Hindlimb muscle (tissue), 1 donor: ENCODE results near the gene PHOSPHO1. TPM values are rescaled to one million over a fixed set of nuclear protein-coding genes. Genes with fewer than 3 reads are reported as not detected.
A peak's percentile ranks its signal among the peaks of the same experiment; 100 is the strongest.
"Not testable (repeated sequence)": the region's sequence is repeated elsewhere in the genome, so short reads cannot be mapped to it uniquely, and the experiment has no call there.

ENCODE experiments used
- DNase-seq: peaks from one replicate; pipeline ENCODE4 v3.0.0-alpha.2; 2013
- polyA plus RNA-seq: library from polyadenylated mRNA; unstranded; fragments of 120-200 nt; gene quantifications from one replicate; pipeline ENCODE4 v1.2.1, GENCODE V29; 2013; ENCODE audit not compliant: insufficient read length

Gene PHOSPHO1
- polyA plus RNA-seq, 1 donor = 19.9 TPM

GRCh38 chr17:49191917-49192741 lies 38.5 kb downstream of the PHOSPHO1 start:
- DNase-seq = peak; percentile 92

DNA sequence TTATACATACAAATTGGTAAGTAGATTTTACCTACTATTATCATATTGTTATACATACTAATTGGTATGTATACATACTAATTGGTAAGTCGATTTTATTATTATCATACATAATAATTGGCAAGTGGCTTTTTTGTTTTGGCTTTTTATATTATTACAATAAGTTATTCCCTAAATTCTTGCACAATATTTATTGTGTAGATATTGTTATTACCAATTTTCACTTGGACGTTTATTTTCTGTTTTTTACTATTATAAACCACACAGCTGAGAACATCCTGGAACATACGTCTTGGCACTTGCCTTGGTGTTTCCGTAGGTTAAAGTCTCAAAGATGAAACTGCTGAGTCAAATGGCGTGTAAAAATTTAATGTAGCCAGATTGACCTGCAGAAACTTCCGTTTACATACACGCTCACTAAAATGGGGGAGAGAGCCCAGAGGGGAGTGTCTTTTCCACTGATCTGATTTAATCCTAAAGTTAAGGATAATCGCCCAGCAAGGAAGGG lies 39.1 kb downstream of the PHOSPHO1 start:
- DNase-seq = no peak

DNA sequence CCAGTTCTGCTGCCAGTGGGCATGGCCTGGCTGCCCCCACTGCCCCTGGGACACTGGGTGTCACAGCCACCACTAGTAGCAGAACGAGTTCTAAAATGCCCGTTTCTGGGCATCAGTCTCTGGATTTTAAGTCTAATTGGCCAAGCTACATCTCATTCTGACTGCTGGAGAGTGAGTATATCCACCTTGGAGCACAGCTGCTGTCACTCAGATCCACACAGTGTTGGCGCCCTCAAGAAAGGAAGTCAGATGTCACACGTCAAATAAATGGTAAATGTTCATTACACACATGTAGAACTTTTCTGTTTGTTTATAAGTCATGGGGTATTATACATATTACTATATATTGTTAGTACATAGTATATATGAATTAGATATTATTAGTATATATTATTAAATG lies 39.7 kb downstream of the PHOSPHO1 start:
- no peak for DNase-seq

DNA sequence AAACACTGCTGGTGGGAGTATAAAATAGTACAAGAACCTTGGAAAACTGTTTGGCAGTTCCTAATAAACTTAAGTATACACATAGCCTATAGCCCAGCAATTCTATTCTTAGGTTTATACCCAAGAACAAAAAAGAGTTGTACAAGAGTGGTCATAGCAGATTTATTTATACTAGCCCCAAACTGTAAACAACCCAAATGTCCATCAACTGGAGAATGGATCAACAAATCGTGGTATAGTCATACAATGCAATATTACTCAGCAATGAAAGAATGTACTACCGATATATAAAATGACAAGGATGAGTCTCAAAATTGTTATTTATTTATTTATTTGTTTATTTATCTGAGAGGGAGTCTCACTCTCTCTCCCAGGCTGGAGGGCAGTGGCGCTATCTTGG lies 43.3 kb downstream of the PHOSPHO1 start:
- DNase-seq = no peak

DNA sequence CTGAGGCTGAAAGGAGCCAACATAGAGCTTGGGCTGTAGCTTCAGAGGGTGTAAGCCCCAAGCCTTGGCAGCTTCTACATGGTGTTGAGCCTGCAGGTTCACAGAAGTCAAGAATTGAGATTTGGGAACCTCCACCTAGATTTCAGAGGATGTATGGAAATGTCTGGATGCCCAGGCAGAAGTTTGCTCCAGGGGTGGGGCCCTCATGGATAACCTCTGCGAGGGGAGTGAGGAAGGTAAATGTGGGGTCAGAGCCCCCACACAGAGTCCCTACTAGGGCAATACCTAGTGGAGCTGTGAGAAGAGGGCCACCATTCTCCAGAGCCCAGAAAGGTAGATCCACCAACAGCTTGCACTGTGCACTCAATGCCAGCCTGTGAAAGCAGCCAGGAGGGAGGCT lies 45.2 kb downstream of the PHOSPHO1 start:
- DNase-seq = not testable (repeated sequence)

- DNase-seq = not testable (repeated sequence)
Observed at GRCh38 chr17:49184522-49184921, 46.1 kb downstream of the PHOSPHO1 start.

GRCh38 chr17:49183801-49184200 lies 46.8 kb downstream of the PHOSPHO1 start:
- no peak for DNase-seq

DNA sequence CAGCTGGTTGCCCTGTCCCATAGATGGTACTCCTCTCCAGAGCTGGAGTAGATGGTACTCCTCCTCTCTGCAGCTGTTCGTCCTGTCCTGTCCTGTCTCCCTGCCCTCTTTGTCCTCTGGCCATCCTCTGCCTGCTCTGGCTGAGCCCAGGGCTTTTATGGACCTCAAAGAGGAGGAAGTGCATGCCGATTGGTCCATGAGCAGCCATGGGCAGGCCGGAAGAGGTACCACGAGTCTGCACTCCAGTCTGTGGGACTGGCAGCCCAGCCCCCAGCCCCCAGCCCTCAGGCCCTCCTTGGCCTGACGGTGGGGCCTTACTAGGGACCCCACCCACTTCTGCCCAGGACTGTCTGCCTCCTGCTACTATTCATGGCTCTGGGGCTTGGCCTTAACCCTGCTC lies 47.2 kb downstream of the PHOSPHO1 start:
- no peak for DNase-seq

- DNase-seq = no peak
Observed at GRCh38 chr17:49180998-49181635, 49.5 kb downstream of the PHOSPHO1 start.

- peak; percentile 34 for DNase-seq
Observed at GRCh38 chr17:49180303-49180702, 50.3 kb downstream of the PHOSPHO1 start.

DNA sequence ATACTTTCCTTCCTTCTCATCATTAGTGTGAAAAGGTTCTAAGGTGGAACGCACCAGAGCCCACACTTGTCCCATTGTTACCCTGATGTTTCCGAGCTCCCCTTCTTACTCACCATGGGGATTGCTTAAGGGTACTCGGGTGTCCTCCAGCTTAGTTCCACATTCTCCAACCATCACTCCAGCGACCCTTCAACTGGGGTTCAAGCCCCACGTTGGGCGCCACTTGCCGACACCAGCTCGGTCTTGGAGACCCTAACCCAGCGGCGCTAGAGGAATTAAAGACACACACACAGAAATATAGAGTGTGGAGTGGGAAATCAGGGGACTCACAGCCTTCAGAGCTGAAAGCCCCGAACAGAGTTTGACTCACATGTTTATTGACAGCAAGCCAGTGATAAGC lies 54.6 kb downstream of the PHOSPHO1 start:
- DNase-seq = not testable (repeated sequence)

Other genes starting within 250 kb of the PHOSPHO1 start
- gene IGF2BP1, start 233.4 kb downstream of the PHOSPHO1 start, polyA plus RNA-seq = 8.6 TPM
- gene B4GALNT2, start 98.0 kb downstream of the PHOSPHO1 start, polyA plus RNA-seq = 0.14 TPM
- 1.2 TPM for gene GNGT2, start 20.2 kb downstream of the PHOSPHO1 start, polyA plus RNA-seq
- gene ABI3, start 20.1 kb downstream of the PHOSPHO1 start, polyA plus RNA-seq = 6.7 TPM
- gene ZNF652, start 131.5 kb upstream of the PHOSPHO1 start, polyA plus RNA-seq = 15.6 TPM
- 137 TPM for gene PHB1, start 184.1 kb upstream of the PHOSPHO1 start, polyA plus RNA-seq